ENCODE data around the gene EGFR. TPM values are rescaled to one million over a fixed set of nuclear protein-coding genes. Genes with fewer than 3 reads are reported as not detected.

Gene EGFR
- total RNA-seq, 4 donors from 2014 or later: 79.3 to 125 (median 110) TPM

GRCh38 chr7:55210176-55210575 lies 191.4 kb downstream of the EGFR start:
- H3K4me1 ChIP-seq: peaks cover 0 to 40% (median 37%) of the 10 kb centered on the region in 4 donors
- DNase-seq (ENCODE audit: extremely low spot score): no peak
- intact Hi-C loops (cut with DNase I): no loop called here
- no peaks in the 10 kb centered on the region for H3K9me3 ChIP-seq
- no peak overlapping the region for H3K27ac ChIP-seq (replicated peaks in 1 of 4)
- TF ChIP-seq POLR2A (IDR thresholded peaks at IDR 0.05; ENCODE audit: low read depth): no peak
- H3K36me3 ChIP-seq: peaks cover 18 to 42% (median 35%) of the 10 kb centered on the region in 4 donors
- peaks cover 0 to 3% (median 0%) of the 10 kb centered on the region in 4 donors for H3K27me3 ChIP-seq
- H3K4me3 ChIP-seq: no peak overlapping the region
- WGBS: 96% methylated on average over 4 of the region's 4 CpGs

- Histone ChIP-seq H3K36me3 (peaks cover 13 to 37% (median 30%) of the 10 kb centered on the region in 4 donors), H3K4me3 (no peak overlapping the region), H3K4me1 (peaks cover 0 to 40% (median 37%) of the 10 kb centered on the region in 4 donors), H3K27ac (replicated peaks in 1 of 4) (no peak overlapping the region), H3K9me3 (no peaks in the 10 kb centered on the region), H3K27me3 (peaks cover 0 to 3% (median 0%) of the 10 kb centered on the region in 4 donors)
- DNase-seq (ENCODE audit: extremely low spot score): no peak
- TF ChIP-seq POLR2AphosphoS5 (IDR thresholded peaks at IDR 0.05) (no peak), EP300 (IDR thresholded peaks at IDR 0.05) (no peak), POLR2A (IDR thresholded peaks at IDR 0.05; ENCODE audit: low read depth) (no peak), CTCF (IDR thresholded peaks at IDR 0.05) (no peak)
- WGBS: 71% methylated on average over 1 of the region's 1 CpG
- intact Hi-C loops (cut with DNase I): no loop called here
These were observed 191.9 kb downstream of the EGFR start for GRCh38 chr7:55210716-55211115.

GRCh38 chr7:55211726-55212125 lies 192.9 kb downstream of the EGFR start:
- WGBS: 49% methylated on average over 4 of the region's 4 CpGs
- TF ChIP-seq CTCF (IDR thresholded peaks at IDR 0.05) (no peak), POLR2A (IDR thresholded peaks at IDR 0.05; ENCODE audit: low read depth) (no peak), EP300 (IDR thresholded peaks at IDR 0.05) (no peak), POLR2AphosphoS5 (IDR thresholded peaks at IDR 0.05) (no peak)
- intact Hi-C loops (cut with DNase I): no loop called here
- peaks cover 0 to 40% (median 37%) of the 10 kb centered on the region in 4 donors for H3K4me1 ChIP-seq
- H3K27me3 ChIP-seq: peaks cover 0 to 3% (median 0%) of the 10 kb centered on the region in 4 donors
- H3K36me3 ChIP-seq: peaks cover 3 to 27% (median 20%) of the 10 kb centered on the region in 4 donors
- H3K9me3 ChIP-seq: no peaks in the 10 kb centered on the region
- no peak for DNase-seq (ENCODE audit: extremely low spot score)
- H3K4me3 ChIP-seq: no peak overlapping the region
- H3K27ac ChIP-seq (replicated peaks in 1 of 4): peak overlapping the region in 1 of 4 donors; percentile 20

GRCh38 chr7:55212176-55212575 lies 193.4 kb downstream of the EGFR start:
- Histone ChIP-seq H3K4me1 (peaks cover 0 to 40% (median 37%) of the 10 kb centered on the region in 4 donors), H3K27me3 (peaks cover 0 to 3% (median 0%) of the 10 kb centered on the region in 4 donors), H3K27ac (replicated peaks in 1 of 4) (peak overlapping the region in 1 of 4 donors; percentile 20), H3K4me3 (no peak overlapping the region), H3K9me3 (no peaks in the 10 kb centered on the region), H3K36me3 (peaks cover 0 to 23% (median 18%) of the 10 kb centered on the region in 4 donors)
- no peak for TF ChIP-seq POLR2A (IDR thresholded peaks at IDR 0.05; ENCODE audit: low read depth)
- TF ChIP-seq EP300 (IDR thresholded peaks at IDR 0.05): no peak
- TF ChIP-seq CTCF (IDR thresholded peaks at IDR 0.05): no peak
- no peak for TF ChIP-seq POLR2AphosphoS5 (IDR thresholded peaks at IDR 0.05)
- intact Hi-C loops (cut with DNase I): no loop called here
- DNase-seq (ENCODE audit: extremely low spot score): peak; percentile 72
- 67% methylated on average over 6 of the region's 8 CpGs for WGBS

GRCh38 chr7:55212838-55213237 lies 194.0 kb downstream of the EGFR start:
- Histone ChIP-seq H3K9me3 (no peaks in the 10 kb centered on the region), H3K27ac (replicated peaks in 1 of 4) (no peak overlapping the region), H3K4me1 (peaks cover 0 to 40% (median 37%) of the 10 kb centered on the region in 4 donors), H3K4me3 (no peak overlapping the region), H3K27me3 (peaks cover 0 to 3% (median 0%) of the 10 kb centered on the region in 4 donors), H3K36me3 (peaks cover 0 to 17% (median 11%) of the 10 kb centered on the region in 4 donors)
- intact Hi-C loops (cut with DNase I): no loop called here
- TF ChIP-seq EP300 (IDR thresholded peaks at IDR 0.05) (no peak), CTCF (IDR thresholded peaks at IDR 0.05) (no peak), POLR2A (IDR thresholded peaks at IDR 0.05; ENCODE audit: low read depth) (no peak), POLR2AphosphoS5 (IDR thresholded peaks at IDR 0.05) (no peak)
- 73% methylated on average over 10 of the region's 10 CpGs for WGBS
- DNase-seq (ENCODE audit: extremely low spot score): peak; percentile 91

All from esophagus muscularis mucosa (tissue), 4 donors.